ENCODE data around the gene DOCK2. TPM values are rescaled to one million over a fixed set of nuclear protein-coding genes. Genes with fewer than 3 reads are reported as not detected.

The DOCK2 gene
- polyA plus RNA-seq, 1 donor (not counting 4 experiments of a cell fraction or from before 2014, with no cell fraction given): 0.21 TPM

DNA sequence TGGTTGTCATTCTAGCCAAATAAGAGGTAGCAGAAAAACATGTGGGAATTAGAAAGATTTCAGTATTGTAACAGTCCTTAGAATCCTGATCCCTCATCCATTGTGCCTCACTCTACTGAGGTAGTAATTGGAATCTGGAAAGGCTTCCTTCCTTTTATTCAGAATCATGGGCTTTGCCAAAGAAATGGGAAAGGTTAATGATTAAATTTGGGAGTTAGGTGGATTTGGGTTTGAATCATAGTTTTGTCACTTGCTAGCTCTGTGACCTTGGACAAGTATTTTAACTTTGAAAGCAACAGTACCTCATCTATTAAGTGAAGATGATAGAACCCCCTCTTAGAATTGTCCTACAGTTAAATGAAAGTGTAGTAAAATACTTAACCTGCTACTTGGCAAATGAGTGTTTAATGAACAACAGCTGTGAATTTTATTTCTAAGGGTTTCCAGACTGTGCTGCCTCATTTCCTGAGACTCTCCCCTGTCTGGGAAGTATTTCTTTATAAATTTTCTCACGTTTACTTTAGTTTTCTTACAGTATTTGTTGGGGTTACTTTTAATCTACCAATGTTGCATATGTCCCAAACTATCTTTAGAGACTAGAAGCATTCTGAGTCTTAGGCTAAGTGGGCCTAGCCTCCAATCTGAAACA lies 41.8 kb upstream of the DOCK2 start:
- DNase-seq (ENCODE audit: low read depth, low spot score) (no peak), FAIRE-seq (no peak)
- Histone ChIP-seq H3K4me3 (ENCODE audit: control insufficient read depth in 2 of 3, extremely low read depth in 1 of 3, insufficient read depth in 2 of 3, low read depth in 1 of 3, low read length in 3 of 3) (no peak overlapping the region), H3K4me1 (ENCODE audit: control insufficient read depth, extremely low read depth, insufficient read depth, low read length) (peaks cover 2% of the 10 kb centered on the region), H3K4me2 (ENCODE audit: control insufficient read depth, extremely low read depth, insufficient read depth, low read depth, low read length) (no peak overlapping the region), H3K27ac (ENCODE audit: control insufficient read depth, insufficient read depth, low read length) (no peak overlapping the region), H3K36me3 (ENCODE audit: control insufficient read depth in 2 of 2, extremely low read depth in 1 of 2, insufficient read depth in 2 of 2, low read length in 2 of 2) (peaks cover 12 to 38% of the 10 kb centered on the region in 2 experiments), H3K9ac (ENCODE audit: control insufficient read depth, extremely low read depth, insufficient read depth, low read length) (no peak overlapping the region), H2AFZ (ENCODE audit: control insufficient read depth, low read length) (no peak overlapping the region), H3K79me2 (ENCODE audit: control insufficient read depth, insufficient read depth, low read length) (no peaks in the 10 kb centered on the region), H4K20me1 (ENCODE audit: control insufficient read depth, extremely low read depth, insufficient read depth, low read length) (no peaks in the 10 kb centered on the region), H3K9me3 (ENCODE audit: control insufficient read depth, low read depth, low read length) (no peaks in the 10 kb centered on the region), H3K9me1 (ENCODE audit: control insufficient read depth, extremely low read depth, insufficient read depth, low read length) (no peaks in the 10 kb centered on the region), H3K27me3 (ENCODE audit: control insufficient read depth, extremely low read depth, insufficient read depth, low read length) (no peaks in the 10 kb centered on the region)
- TF ChIP-seq, protein P1, sequence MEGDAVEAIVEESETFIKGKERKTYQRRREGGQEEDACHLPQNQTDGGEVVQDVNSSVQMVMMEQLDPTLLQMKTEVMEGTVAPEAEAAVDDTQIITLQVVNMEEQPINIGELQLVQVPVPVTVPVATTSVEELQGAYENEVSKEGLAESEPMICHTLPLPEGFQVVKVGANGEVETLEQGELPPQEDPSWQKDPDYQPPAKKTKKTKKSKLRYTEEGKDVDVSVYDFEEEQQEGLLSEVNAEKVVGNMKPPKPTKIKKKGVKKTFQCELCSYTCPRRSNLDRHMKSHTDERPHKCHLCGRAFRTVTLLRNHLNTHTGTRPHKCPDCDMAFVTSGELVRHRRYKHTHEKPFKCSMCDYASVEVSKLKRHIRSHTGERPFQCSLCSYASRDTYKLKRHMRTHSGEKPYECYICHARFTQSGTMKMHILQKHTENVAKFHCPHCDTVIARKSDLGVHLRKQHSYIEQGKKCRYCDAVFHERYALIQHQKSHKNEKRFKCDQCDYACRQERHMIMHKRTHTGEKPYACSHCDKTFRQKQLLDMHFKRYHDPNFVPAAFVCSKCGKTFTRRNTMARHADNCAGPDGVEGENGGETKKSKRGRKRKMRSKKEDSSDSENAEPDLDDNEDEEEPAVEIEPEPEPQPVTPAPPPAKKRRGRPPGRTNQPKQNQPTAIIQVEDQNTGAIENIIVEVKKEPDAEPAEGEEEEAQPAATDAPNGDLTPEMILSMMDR (optimal IDR thresholded peaks at IDR 0.05 in 1 of 3, IDR thresholded peaks at IDR 0.05 in 1 of 3, conservative IDR thresholded peaks at IDR 0.05 in 1 of 3; ENCODE audit: extremely low read depth in 1 of 3, insufficient read depth in 2 of 3, low read length in 3 of 3): no peak
- TF ChIP-seq EZH2 (IDR thresholded peaks at IDR 0.05; ENCODE audit: low read length): no peak
- dilution Hi-C loops (cut with MboI; ENCODE audit: extremely low pct_ligation_motif_present, low sequenced_read_pairs): no loop called here

DNA sequence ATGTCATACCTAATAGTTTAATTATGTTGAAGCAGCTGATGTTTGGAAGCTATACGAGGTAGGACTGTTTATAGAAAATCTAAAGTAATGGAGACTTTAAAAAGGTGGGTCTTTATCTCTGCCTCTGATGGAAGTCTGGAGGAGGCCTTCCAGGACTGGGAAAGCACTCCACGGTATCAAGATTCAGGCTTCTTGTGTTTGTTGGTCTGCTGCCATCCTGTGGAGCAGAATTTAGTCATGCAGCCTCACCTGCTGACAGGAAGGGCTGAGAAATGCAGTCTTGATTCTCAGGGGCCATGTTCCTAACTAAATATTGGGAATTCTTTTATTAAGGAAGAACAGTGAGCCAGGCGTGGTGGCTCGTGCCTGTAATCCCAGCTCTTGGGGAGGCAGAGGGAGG lies 37.6 kb upstream of the DOCK2 start:
- Histone ChIP-seq H3K9me1 (ENCODE audit: control insufficient read depth, extremely low read depth, insufficient read depth, low read length) (no peaks in the 10 kb centered on the region), H3K4me3 (ENCODE audit: control insufficient read depth in 2 of 3, extremely low read depth in 1 of 3, insufficient read depth in 2 of 3, low read depth in 1 of 3, low read length in 3 of 3) (no peak overlapping the region), H3K27ac (ENCODE audit: control insufficient read depth, insufficient read depth, low read length) (no peak overlapping the region), H4K20me1 (ENCODE audit: control insufficient read depth, extremely low read depth, insufficient read depth, low read length) (no peaks in the 10 kb centered on the region), H3K79me2 (ENCODE audit: control insufficient read depth, insufficient read depth, low read length) (no peaks in the 10 kb centered on the region), H2AFZ (ENCODE audit: control insufficient read depth, low read length) (no peak overlapping the region), H3K9ac (ENCODE audit: control insufficient read depth, extremely low read depth, insufficient read depth, low read length) (no peak overlapping the region), H3K4me1 (ENCODE audit: control insufficient read depth, extremely low read depth, insufficient read depth, low read length) (no peaks in the 10 kb centered on the region), H3K27me3 (ENCODE audit: control insufficient read depth, extremely low read depth, insufficient read depth, low read length) (no peaks in the 10 kb centered on the region), H3K4me2 (ENCODE audit: control insufficient read depth, extremely low read depth, insufficient read depth, low read depth, low read length) (no peak overlapping the region), H3K9me3 (ENCODE audit: control insufficient read depth, low read depth, low read length) (no peaks in the 10 kb centered on the region), H3K36me3 (ENCODE audit: control insufficient read depth in 2 of 2, extremely low read depth in 1 of 2, insufficient read depth in 2 of 2, low read length in 2 of 2) (peaks cover 10 to 16% of the 10 kb centered on the region in 2 experiments)
- FAIRE-seq (no peak), DNase-seq (ENCODE audit: low read depth, low spot score) (no peak)
- dilution Hi-C loops (cut with MboI; ENCODE audit: extremely low pct_ligation_motif_present, low sequenced_read_pairs): no loop called here
- TF ChIP-seq, protein P1 (optimal IDR thresholded peaks at IDR 0.05 in 1 of 3, IDR thresholded peaks at IDR 0.05 in 1 of 3, conservative IDR thresholded peaks at IDR 0.05 in 1 of 3; ENCODE audit: extremely low read depth in 1 of 3, insufficient read depth in 2 of 3, low read length in 3 of 3): no peak
- no peak for TF ChIP-seq EZH2 (IDR thresholded peaks at IDR 0.05; ENCODE audit: low read length)

Measured in keratinocyte (primary cell).